Raji (cell line): ENCODE results near the gene MRPS24.

Experiments
- POLR2A ChIP-seq: IDR thresholded peaks from 2 replicates; pipeline ENCODE4 v1.6.1; 2011; ENCODE audit warnings: low read depth, low read length, control low read depth; ENCODE audit not compliant: insufficient read depth

The MRPS24 gene

DNA sequence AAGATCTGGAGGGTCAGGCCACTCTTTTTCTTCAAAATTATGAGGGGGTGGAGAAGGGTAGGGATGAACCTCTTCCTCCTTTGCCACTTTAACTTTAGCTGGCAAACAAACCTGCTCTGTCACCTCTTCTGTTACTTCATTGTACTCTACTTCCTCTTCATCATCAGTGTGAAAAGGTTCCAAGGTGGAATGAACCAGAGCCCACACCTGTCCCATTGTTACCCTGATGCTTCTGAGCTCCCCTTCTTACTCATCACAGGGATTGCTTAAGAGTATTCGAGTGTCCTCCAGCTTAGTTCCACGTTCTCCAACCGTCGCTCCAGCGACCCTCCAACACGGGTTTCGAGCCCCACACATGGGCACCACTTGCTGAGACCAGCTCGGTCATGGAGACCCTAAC is 5.2 kb downstream of the MRPS24 start:
- TF ChIP-seq POLR2A: no peak

DNA sequence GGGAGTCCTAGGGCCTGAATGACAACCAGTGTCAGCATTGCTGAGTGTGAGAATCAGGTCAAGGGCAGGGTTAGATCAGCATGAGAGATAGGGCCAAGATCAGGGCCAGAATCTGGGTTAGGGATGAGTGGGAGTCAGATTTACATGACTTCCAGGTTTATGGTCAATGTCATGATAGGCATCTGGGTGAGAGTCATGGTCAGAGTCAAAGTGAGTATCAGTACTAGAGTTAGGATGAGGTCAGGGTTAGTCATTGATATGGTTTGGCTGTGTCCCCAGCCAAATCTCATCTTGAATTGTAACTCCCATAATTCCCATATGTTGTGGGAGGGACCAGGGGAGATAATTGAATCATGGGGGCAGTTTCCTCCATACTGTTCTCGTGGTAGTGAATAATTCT is 12.3 kb downstream of the MRPS24 start:
- no peak for TF ChIP-seq POLR2A

DNA sequence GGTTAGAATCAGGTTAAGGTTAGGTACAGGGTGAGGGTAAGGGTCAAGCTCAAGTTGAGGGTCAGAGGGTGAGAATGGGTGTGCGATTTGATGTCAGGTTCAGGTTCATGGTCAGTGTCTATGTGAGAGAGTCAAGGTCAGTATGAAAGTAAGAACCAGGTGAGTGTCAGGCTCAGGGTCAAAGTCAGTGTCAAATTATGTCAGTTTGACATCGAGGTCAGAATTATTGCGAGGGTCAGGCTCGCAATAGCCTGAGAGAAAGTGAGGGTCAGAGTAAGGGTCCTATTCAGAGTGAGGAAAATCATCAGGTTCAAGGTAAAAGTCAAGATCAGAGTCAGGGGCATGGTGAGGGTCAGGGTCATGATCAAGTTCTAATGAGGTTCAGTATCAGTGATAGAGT is 13.0 kb downstream of the MRPS24 start:
- no peak for TF ChIP-seq POLR2A

DNA sequence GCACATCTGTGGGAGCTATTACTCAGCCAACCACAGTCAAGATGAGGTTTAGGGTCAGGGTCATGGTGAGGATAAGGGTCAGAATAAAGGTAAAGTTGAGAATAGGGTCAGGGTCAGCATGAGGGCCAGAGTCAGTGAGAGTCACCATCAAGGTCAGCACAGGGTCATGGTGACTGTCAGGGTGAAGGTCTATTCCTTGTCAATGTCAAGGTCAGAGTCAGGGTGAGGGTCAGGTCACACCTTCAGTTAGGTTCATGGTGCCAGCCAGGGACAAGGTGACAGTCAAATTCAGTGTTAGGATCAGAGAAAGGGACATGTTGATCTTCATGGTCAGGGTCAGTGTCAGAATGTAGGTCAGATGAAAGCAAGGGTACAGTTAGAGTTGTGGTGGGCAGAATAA is 14.1 kb downstream of the MRPS24 start:
- TF ChIP-seq POLR2A: no peak

DNA sequence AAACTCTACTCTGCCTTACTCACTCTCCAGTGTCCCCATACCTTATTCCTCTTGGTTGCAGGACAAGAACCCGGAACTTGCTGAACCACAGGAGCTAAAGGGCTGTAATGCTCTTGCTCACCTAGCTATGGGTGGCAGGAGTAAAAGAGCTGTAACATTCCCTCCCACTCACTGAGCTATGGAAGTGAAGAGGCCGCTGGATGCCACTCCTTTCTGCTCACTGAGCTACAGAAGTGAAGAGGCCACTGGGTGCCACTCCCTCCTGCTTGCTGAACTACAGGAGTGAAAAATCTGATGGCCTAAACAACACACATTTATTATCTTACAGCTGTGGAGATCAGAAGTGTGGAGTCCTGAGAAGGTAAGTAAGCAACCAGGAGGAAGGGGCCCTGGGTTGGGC is 17.5 kb downstream of the MRPS24 start:
- TF ChIP-seq POLR2A: no peak

DNA sequence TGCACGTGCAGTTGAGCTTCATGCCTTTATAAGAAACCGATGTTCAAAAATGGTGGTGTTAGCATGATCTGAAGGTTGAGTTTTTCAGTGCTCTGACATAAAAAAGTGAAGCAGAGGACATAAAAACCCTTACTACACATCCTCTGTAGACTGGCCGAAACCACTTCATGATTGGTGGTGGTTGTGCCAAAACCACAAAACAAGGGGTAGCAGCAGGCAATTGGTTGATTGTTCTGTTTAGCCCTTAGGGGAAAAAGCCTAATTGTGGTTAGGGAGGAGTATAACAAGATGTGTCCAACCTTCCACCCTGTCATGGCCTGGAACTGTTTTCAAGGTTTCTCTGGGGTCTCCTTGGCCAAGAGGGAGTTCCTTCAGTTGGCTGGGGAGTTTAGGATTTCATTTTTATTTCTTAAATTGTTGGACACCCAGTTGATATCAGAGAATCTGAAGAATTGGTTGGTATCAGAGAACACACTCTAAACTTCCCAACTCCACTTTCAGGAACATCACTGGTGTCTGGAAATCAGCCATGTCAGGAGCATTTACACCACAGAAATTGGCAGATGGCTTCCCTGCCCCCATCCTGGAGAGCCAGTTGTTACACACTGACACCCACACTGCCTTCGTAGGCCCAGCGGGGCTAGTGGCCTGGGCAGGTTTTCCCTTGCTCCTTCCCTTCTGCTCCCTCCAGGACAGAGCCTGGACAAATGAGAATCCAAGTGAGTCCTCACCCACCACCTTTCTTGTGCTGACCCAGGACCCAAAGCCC is 18.8 kb downstream of the MRPS24 start:
- no peak for TF ChIP-seq POLR2A

DNA sequence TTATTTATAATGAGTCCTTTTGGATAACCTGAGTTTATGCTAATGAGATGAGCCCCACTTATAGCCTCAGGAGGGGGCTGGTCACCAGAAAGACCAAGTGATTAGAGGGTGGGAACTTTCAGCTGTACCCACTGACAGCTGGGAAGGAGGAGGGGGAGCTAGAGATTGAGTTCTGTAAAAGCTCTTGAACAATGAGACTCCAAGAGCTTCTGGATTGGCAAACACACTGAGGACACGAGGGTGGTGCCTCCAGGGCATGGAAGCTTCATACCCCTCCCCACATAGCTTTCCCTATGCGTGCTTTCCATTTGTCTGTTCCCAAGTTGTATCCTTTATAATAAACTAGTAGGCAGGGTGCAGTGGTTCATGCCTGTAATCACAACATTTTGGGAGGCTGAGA is 20.3 kb downstream of the MRPS24 start:
- TF ChIP-seq POLR2A: no peak

DNA sequence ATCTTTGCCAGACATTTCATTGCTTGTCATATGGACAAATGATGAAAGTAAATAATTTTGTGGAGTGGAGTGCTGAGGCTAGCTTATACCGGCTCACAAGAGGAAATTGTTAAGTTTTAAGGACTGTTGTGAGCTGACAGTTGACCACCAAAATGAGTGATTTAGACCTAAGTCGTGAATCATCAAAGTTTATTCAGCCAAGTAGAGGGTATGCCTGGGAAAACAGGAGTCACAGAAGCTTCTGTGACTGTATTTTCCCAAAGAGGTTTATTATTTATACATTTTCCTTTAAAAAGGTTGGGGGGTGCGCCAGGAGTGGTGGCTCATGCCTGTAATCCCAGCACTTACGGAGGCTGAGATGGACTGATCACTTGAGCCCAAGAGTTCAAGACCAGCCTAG is 21.8 kb downstream of the MRPS24 start:
- TF ChIP-seq POLR2A: no peak

DNA sequence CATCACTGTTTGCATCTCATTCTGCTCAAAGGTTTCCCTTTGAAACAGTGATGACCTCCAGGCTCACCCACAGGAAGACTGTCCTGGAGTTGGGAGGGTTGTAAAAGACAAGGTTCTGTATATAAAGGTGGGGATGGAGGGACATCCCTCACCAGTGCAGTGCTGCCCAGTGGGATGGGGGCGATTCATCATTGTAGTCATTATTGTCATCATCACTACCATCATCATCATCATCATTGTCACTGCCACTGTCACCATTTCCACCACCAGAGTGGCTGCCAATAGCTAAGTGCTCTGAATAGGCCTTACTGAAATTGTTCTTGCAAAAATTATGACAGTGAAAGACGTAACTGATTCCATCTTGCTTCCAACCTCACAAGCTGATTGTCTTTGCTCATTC is 24.7 kb downstream of the MRPS24 start:
- no peak for TF ChIP-seq POLR2A

DNA sequence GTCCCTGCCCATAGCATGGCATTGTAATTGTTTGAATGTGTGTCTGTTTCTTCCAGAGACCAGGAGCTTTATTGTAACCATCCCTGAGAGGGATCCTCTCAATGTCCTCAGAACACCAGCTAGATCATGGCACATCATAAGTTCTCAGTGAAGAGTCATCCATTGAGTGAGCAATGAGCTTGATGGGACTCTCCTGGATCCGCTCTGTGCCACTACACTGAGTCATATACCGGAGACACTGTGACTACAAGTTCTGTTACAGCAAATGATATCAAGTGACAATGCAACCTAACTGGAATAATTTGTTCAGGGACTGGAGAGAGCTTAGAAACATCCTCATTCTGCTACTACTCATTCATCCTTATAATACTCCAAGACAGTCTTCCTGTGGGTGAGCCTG is 25.1 kb downstream of the MRPS24 start:
- TF ChIP-seq POLR2A: no peak

DNA sequence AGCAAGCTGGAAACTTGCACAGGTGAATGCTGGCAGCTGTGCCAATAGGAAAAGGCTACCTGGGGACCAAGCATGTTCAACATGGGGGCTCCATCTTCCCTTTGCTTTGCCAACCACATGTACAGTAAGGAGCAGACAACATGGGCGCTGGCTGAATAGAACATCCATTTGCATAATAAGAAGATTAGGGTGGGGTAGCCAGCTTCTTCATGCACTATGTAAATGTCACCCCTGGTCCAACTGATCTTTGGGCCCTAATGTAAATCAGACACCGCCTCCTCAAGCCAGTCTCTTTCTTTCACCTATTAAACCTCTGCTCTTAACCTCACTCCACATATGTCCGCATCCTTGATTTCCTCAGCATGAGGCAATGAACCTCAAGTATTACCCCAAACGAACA is 26.0 kb downstream of the MRPS24 start:
- TF ChIP-seq POLR2A: no peak

DNA sequence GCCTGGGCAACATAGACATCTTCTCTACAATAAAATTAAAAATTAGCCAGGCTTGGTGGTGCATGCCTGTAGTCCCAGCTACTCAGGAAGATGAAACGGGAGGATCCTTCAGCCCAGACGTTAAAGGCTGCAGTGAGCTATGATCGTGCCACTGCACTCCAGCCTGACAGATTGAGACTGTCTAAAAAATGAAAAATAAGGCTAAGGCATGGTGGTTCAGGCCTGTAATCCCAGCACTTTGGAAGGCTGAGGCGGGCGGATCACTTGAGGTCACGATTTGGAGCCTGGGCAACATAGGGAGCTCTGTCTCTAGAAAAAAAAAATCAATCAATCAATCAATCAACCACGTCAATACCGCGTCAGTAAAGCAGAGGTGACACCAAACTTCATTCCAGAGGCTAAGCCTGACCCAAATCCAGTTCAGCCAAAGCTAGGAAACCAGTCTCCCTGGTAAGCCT is 31.1 kb downstream of the MRPS24 start:
- no peak for TF ChIP-seq POLR2A

DNA sequence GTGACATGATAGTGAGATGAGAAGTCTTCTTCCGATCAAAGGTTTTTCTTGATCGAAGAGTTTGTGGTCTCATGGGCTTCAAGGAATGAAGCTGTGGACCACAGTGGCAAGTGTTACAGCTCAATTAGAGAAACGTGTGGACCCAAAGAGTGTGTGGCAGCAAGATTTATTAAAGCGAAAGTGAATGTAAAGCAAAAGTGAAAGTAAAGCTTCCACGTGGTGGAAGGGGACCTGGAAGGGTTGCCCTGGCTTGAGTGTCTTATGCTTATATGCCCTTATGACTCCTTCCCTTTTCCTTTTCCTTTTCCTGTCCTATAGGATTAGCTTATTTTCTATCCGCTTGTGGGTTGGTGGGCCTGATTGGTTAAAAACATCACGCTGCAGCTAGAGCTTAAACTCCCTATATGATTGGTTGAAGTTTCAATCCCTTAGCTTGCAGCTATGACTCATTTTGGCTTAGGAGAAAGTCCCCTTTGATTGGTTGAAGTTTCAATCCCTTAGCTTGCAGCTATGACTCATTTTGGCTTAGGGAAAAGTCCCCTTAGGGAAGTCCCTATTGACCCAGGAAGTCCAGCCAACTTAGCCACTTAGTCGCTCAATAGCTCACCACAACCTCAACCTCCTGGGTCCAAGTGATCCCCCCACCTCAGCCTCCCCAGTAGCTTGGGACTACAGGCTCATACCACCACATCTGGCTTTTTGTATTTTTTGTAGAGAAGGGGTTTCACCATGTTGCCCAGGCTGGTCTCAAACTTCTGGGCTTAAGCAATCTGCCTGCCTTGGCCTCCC is 34.7 kb downstream of the MRPS24 start:
- no peak for TF ChIP-seq POLR2A

DNA sequence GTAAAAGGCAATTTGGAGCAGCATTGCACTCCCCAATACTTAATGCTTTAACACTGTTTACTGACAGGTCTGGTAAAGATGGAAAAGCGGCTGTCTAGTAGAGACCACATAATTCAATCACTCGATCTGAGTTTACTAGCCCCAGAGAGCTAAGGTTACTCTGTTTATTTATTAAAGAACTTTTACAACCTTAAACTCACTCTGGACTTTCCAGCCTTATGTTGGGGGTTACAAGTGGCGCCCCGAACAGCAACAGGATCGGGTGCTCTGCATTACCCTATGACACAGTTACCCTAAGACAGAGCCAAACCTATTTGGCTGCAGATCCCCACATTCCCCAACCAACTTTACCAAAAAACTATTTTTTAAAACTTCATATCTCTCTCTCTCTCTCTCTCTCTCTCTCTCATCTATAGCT is 43.9 kb downstream of the MRPS24 start:
- TF ChIP-seq POLR2A: no peak

DNA sequence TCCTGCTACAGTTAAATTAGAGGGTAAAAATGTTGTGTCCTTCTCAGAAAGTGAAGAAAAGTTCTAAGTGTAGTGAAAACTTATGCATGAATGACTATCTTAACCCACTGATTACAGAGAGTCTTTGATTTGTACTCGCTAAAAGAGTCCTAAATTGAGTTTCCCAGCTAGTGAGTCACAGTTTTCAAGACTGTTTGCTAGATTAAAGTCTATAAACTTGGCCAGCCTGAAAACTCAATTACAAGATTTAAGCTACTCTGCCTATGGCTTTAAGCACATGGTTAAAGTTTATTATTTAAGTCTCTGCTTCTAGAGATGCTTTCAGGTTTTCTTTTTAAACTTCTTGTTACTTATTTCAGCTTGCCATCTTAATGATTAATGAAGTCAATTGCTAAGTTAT is 44.4 kb downstream of the MRPS24 start:
- TF ChIP-seq POLR2A: no peak

DNA sequence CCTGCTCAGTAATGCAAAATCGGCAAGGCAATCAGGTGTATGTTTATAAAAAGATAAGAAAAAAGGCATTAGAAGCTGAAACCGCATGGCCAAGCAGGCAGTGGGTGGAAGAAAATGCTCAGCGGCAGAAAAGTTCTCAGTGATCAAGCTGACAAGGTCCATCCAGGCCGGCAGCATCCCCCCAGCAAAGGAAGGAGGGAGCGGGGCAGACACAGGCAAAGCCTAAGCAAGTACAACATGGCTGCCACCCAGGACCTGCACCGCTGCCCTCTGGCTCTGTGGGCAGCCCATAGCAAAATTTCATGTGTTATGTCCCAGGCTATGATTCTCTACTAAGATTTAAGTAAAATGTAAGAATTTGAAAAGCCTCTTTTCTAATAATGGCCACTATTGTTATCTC is 45.4 kb downstream of the MRPS24 start:
- no peak for TF ChIP-seq POLR2A
